Measurements from ENCODE around the gene CDC42EP2. TPM values are rescaled to one million over a fixed set of nuclear protein-coding genes. Genes with fewer than 3 reads are reported as not detected.

The CDC42EP2 gene
- polyA plus RNA-seq, 2 of the 4 experiments (the other 2 are of a cell fraction): 3.0 to 8.5 TPM

GRCh38 chr11:65329478-65329877 is 14.8 kb downstream of the CDC42EP2 start:
- FAIRE-seq: no peak
- POLR2A ChIA-PET: interaction anchor here (0.5 to 4.9 kb wide), 6 partner anchors 12 to 559 kb away, joined by 3 to 45 read pairs (median 6); partner anchors contain the start of gene FIBP
- Histone ChIP-seq H3K4me2 (peak overlapping the region; percentile 45), H3K4me3 (no peak overlapping the region), H3K27ac (peak overlapping the region; percentile 23 to 53; a peak in 4 of 6 replicates), H3K4me1 (peaks cover 5% of the 10 kb centered on the region), H3K9me3 (no peaks in the 10 kb centered on the region)
- no peak for DNase-seq (ENCODE audit: low read depth in 1 of 2, low spot score in 1 of 2)
- CTCF ChIA-PET: interaction anchor here (0.7 to 78.3 kb wide), 40 partner anchors 9 to 243 kb away, joined by 3 to 3090 read pairs (median 4); partner anchors contain the start of genes CDC42EP2, FAM89B, POLA2 and SPDYC
- WGBS (ENCODE audit: missing lambda C conversion rate): 53% methylated on average over 2 of the region's 2 CpGs
- ATAC-seq: no peak
- no peak for TF ChIP-seq POLR2AphosphoS2 (conservative IDR thresholded peaks at IDR 0.05; ENCODE audit: low read length)
- TF ChIP-seq CHD4 (IDR thresholded peaks at IDR 0.05; ENCODE audit: borderline replicate concordance): no peak
- TF ChIP-seq SREBF2 (IDR thresholded peaks at IDR 0.05): no peak
- no peak for TF ChIP-seq HES2 (IDR thresholded peaks at IDR 0.05)
- TF ChIP-seq, protein P1, sequence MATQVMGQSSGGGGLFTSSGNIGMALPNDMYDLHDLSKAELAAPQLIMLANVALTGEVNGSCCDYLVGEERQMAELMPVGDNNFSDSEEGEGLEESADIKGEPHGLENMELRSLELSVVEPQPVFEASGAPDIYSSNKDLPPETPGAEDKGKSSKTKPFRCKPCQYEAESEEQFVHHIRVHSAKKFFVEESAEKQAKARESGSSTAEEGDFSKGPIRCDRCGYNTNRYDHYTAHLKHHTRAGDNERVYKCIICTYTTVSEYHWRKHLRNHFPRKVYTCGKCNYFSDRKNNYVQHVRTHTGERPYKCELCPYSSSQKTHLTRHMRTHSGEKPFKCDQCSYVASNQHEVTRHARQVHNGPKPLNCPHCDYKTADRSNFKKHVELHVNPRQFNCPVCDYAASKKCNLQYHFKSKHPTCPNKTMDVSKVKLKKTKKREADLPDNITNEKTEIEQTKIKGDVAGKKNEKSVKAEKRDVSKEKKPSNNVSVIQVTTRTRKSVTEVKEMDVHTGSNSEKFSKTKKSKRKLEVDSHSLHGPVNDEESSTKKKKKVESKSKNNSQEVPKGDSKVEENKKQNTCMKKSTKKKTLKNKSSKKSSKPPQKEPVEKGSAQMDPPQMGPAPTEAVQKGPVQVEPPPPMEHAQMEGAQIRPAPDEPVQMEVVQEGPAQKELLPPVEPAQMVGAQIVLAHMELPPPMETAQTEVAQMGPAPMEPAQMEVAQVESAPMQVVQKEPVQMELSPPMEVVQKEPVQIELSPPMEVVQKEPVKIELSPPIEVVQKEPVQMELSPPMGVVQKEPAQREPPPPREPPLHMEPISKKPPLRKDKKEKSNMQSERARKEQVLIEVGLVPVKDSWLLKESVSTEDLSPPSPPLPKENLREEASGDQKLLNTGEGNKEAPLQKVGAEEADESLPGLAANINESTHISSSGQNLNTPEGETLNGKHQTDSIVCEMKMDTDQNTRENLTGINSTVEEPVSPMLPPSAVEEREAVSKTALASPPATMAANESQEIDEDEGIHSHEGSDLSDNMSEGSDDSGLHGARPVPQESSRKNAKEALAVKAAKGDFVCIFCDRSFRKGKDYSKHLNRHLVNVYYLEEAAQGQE (IDR thresholded peaks at IDR 0.05): no peak
- TF ChIP-seq ELK1 (IDR thresholded peaks at IDR 0.05; ENCODE audit: low read depth, low read length): no peak
- no peak for TF ChIP-seq HOXB5 (CRISPR knock-in tag; IDR thresholded peaks at IDR 0.05)
- no peak for TF ChIP-seq HOXA7 (CRISPR knock-in tag; IDR thresholded peaks at IDR 0.05)
- no peak for TF ChIP-seq EP300 (IDR thresholded peaks at IDR 0.05)
- no peak for TF ChIP-seq ZNF302 (CRISPR knock-in tag; IDR thresholded peaks at IDR 0.05)
- TF ChIP-seq JUN (IDR thresholded peaks at IDR 0.05): no peak
- TF ChIP-seq FOXS1 (CRISPR knock-in tag; IDR thresholded peaks at IDR 0.05): no peak
- TF ChIP-seq CBX2 (IDR thresholded peaks at IDR 0.05; ENCODE audit: borderline replicate concordance, low read depth): no peak
- TF ChIP-seq ATOH8 (CRISPR knock-in tag; IDR thresholded peaks at IDR 0.05; ENCODE audit: low read depth): no peak
- TF ChIP-seq JUNB (IDR thresholded peaks at IDR 0.05): no peak
- no peak for TF ChIP-seq E2F6 (IDR thresholded peaks at IDR 0.05; ENCODE audit: borderline replicate concordance, low read depth)
- no peak for TF ChIP-seq BCL3 (IDR thresholded peaks at IDR 0.05)
- TF ChIP-seq, protein P2, sequence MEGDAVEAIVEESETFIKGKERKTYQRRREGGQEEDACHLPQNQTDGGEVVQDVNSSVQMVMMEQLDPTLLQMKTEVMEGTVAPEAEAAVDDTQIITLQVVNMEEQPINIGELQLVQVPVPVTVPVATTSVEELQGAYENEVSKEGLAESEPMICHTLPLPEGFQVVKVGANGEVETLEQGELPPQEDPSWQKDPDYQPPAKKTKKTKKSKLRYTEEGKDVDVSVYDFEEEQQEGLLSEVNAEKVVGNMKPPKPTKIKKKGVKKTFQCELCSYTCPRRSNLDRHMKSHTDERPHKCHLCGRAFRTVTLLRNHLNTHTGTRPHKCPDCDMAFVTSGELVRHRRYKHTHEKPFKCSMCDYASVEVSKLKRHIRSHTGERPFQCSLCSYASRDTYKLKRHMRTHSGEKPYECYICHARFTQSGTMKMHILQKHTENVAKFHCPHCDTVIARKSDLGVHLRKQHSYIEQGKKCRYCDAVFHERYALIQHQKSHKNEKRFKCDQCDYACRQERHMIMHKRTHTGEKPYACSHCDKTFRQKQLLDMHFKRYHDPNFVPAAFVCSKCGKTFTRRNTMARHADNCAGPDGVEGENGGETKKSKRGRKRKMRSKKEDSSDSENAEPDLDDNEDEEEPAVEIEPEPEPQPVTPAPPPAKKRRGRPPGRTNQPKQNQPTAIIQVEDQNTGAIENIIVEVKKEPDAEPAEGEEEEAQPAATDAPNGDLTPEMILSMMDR (IDR thresholded peaks at IDR 0.05): no peak
- no peak for TF ChIP-seq ZC3H11A (IDR thresholded peaks at IDR 0.05)
- TF ChIP-seq HEYL (CRISPR knock-in tag; IDR thresholded peaks at IDR 0.05): no peak

Data from A549 (cell line).